Stimulated activated CD8-positive, alpha-beta memory T cell treated with anti-CD3 and anti-CD28 coated beads, Interleukin-2, amount 100 ng/mL, for 48 hours (primary cell): ENCODE data around the gene NCOA1.
"Not testable (repeated sequence)": the region's sequence is repeated elsewhere in the genome, so short reads cannot be mapped to it uniquely, and the experiment has no call there.

Experiments
- DNase-seq, 2 donors: peaks; one replicate each; pipeline ENCODE4 v3.0.0-alpha.2; 2020; ENCODE audit warnings: low read depth in 2 of 2

The NCOA1 gene

GRCh38 chr2:24791452-24791851, 300.4 kb downstream of the NCOA1 start:
- DNase-seq: no peak

DNA sequence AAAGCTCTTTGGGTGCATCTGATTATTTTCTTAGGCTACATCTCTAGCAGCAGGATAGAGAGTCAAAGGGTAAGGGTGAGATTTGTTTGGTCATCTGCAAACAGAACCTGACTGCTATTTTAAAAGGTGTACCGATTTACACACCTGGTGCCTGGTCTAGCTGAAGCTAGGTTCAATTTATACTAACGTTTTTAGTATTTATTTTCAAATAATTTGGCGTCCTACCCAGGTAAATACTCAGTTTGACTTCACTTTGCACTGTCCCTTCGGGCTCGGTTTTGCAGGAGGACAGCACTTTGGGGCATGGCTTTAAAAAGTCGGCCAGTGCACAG, 301.5 kb downstream of the NCOA1 start:
- DNase-seq: no peak

DNA sequence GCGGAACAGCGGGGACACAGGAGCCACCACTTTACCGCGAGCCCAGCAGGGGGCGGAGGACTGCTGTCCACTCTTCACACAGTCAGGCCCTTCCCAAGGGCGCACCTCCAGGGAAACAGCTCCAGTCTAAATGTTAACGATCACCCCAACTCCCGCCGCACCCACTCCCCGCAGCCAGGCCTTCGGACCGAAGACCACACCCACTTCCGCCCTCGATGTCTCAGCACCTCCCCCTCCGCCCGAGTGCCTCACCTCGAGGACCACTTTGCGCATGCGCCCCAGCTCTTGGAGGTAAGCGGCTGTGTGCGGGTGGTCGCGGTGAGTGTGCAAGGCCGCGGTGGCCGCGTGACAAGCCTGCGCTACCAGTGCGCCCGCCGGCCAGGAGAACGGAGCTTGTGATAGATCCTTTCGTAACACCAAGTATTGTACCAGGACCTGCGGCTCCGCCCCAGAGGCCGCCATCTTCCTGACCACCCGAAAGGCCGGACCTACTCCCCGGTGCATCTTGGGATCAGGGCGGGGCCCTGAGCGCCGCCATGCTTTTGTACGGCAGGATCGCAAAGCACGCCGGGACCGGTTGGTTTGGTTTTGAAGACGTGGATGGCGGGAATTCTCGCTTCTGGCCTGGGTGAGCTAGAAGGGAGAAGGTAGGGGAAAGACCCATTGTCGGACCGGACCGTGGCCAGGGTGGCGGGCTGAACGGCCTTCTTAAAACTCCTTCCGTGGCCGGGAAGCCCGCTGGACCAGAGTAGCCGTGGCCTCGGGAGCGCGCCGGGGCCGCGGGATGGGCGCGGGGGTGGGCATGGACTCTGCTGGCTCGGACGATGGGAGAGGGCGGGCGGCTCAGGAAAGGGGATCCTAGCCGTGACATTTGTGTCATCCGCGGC, 302.1 kb downstream of the NCOA1 start, which contains the start of the genes CENPO and PTRHD1:
Gene CENPO (plus strand): TSS at position 552 of the 887 bp plus-strand sequence. CDS start 495 bp downstream, outside the sequence.
Gene PTRHD1 (minus strand): TSS at position 518 of the 887 bp plus-strand sequence. CDS start 14 bp downstream, at position 504.
- peak; percentile 89 to 92 for DNase-seq

GRCh38 chr2:24793761-24794435, 302.8 kb downstream of the NCOA1 start:
- DNase-seq: peak in 1 of 2 donors; percentile 3

GRCh38 chr2:24797644-24798043, 306.6 kb downstream of the NCOA1 start:
- no peak for DNase-seq

DNA sequence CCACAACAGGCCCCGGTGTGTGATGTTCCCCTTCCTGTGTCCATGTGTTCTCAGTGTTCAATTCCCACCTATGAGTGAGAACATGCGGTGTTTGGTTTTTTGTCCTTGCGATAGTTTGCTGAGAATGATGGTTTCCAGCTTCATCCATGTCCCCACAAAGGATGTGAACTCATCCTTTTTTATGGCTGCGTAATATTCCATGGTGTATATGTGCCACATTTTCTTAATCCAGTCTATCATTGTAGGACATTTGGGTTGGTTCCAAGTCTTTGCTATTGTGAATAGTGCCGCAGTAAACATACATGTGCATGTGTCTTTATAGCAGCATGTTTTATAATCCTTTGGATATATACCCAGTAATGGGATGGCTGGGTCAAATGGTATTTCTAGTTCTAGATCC, 309.4 kb downstream of the NCOA1 start:
- not testable (repeated sequence) for DNase-seq

GRCh38 chr2:24805811-24806660, 315.0 kb downstream of the NCOA1 start:
- not testable (repeated sequence) for DNase-seq

DNA sequence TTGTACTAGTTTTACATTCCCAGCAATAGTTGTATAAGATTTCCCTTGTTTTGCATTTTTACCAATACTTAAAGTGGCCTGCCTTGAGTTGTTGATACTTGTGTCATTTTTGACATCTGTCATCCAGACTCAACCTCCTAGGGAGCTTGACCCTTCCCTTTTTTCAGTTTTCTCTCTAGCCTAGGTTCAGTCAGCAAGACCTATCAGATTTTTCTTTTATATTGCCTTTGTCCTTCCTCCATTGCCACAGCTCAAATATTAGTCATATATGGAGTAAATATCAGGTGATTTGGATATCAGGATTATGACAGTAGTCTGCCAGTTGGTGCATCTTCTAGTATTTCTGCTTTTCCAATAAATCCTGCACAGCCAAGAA, 315.6 kb downstream of the NCOA1 start:
- no peak for DNase-seq

DNA sequence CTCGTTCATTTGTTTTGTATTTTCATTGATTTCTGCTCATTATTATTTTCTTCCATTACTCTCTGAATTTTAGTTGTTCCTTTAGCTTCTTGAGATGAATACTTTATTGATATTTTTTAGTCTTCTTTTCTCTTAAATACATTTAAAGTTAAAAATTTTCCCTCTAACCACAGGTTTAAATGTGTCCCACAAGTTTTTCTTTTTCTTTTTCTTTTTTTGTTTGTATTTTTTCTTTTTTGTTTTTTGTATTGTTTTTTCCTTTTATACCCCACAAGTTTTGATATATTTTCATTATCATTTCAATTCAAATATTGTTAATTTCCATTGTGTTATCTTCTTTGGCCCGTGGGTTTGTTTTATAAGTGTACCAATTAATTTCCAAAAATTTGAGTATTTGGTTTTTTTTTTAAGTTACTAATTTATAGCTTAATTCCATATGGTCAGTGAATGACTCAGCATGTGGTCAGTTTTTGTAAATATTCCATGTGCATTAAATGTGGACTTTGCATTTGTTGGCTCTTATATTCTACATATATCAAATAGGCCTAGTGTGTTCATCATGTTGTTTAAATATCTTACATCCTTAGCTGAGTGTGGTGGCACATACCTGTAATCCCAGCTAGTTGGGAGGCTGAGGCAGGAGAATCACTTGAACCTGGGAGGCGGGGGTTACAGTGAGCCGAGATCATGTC, 318.4 kb downstream of the NCOA1 start:
- no peak for DNase-seq

- no peak for DNase-seq
Measured at GRCh38 chr2:24813691-24814137, 322.7 kb downstream of the NCOA1 start.

DNA sequence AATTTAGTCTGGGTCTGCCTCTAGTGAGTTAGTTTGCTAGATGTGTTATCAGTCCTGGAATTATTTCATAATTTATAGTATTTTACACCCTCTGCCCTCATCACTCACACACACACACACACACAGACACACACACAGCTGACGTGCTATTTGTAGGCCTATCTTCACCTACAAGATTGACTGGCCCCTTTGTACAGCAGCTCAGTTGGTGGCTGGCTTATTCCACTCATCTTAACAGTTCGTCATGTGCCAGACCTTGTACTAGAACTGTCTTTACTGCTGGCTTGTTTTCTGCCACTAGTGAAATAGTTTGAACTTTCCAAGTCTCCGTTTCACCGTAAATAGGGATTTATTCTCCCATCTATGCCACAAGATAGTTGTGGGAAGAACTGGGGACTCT, 323.5 kb downstream of the NCOA1 start:
- DNase-seq: no peak

DNA sequence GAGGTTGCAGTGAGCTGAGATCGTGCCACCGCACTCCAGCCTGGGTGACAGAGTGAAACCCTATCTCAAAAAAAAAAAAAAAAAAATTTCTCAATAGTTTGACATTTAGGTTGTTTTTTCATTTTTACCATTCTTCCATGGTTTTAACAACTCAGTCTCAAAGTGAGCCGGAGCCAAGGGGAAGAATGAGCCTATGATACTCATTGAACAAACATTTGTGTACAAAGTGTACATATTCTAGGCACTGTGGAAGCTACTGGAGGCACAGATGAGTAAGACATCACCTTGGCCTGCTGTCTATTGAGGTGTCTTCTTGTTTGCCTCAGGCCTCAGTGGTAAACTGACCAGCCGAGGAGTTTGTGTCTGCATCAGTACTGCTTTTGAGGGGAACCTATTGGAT, 324.1 kb downstream of the NCOA1 start:
- DNase-seq: no peak

- DNase-seq: no peak
Measured at GRCh38 chr2:24816404-24816803, 325.4 kb downstream of the NCOA1 start.

GRCh38 chr2:24816884-24817283, 325.8 kb downstream of the NCOA1 start:
- DNase-seq: no peak

GRCh38 chr2:24818721-24819167, 327.7 kb downstream of the NCOA1 start:
- DNase-seq: no peak

DNA sequence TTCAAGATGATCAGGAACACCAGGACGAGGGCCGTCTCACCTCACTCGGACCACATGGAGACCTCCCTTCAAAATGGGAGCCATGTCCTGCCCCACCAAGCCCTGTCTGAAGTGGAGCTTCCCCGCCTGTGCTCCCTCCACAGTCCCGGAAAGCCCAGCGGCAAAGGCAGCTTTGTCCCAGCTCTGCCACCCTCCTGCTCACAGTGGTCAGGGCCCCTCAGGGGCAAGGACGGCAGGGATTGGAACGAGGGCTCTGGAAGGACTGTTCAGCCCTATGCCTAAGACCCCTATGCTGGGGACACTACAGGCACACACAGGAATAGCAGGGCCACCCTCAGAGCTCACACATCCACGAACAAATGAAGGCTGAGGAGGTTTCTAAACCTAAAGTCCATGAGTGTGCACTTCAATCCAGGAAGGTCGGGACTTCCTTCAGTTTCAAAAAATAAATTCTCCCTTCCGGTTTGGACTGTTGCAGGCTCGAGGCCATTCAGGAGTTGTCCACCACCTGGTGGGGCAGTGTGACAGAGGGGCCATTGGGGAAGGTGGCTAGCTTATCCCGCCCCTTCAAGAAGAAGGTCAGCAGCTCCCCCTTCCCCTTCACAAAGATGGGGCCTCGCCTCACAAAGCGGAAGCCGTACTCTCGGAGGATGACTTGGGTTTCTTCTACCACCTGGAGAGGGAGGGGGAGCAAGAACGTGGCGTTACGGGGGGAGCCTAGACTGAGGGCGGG, 328.6 kb downstream of the NCOA1 start:
- DNase-seq: no peak

GRCh38 chr2:24820175-24820513, 329.1 kb downstream of the NCOA1 start:
- DNase-seq: no peak
